ENCODE measurements around the gene NCAPD3.

DNA sequence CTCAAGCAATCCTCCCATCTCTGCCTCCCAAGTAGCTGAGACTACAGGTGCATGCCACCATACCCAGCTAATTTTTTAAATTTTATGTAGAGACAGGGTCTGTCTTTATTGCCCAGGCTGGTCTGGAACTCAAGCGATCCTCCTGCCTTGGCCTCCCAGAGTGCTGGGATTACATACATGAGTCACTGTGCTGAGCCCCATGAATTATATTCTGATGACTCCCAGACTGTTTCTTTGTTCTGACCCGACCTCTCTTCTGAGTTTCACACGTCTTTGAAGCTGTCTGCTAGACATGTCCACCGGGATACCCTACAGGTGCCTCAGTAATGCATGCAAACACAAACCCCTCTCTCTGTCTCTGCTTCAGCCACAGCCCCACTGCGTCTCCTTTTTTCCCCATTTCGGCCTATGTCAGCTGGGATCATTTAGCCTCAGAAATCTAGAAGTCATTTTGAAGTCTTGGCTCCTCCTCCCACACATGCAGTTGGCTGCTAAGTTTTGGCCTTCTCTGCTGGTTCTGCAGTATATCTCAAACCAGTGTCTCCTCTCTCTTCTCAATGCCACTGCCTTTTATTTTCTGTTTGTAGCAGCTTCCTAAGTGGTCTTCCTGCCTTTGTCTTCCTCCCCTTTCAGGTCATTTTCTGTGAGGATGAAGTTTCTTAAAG is 5.5 kb upstream of the NCAPD3 start:
- TF ChIP-seq CTCF (IDR thresholded peaks at IDR 0.05) (no peak), POLR2A (IDR thresholded peaks at IDR 0.05) (no peak)

Measured in adrenal gland (tissue), 5 donors.